Body of pancreas (tissue), 4 donors: ENCODE measurements around the gene SEMA3G. TPM values are rescaled to one million over a fixed set of nuclear protein-coding genes. Genes with fewer than 3 reads are reported as not detected.

Source experiments
- ATAC-seq: fragments of 150-250 bp; one replicate; pipeline ENCODE4 v1.9.1; 2016
- DNase-seq, 4 donors: peaks; one replicate each; pipeline ENCODE4 v3.0.0-alpha.2; 2019
- H3K27ac ChIP-seq, 4 donors: fragments of 200-600 bp; sonication (generic); 1 replicate in 3 of 4; 2 replicates in 1 of 4; pipeline versions ENCODE4 v1.5.1 to v1.6.1; 2016 to 2019; ENCODE audit warnings: mild to moderate bottlenecking in 1 of 4, mixed read lengths in 1 of 4, moderate library complexity in 1 of 4
- H3K27me3 ChIP-seq, 2 donors: fragments of 200-600 bp; sonication (generic); one replicate each; pipeline ENCODE4 v1.6.0; 2016; ENCODE audit warnings: mild to moderate bottlenecking in 1 of 2
- H3K36me3 ChIP-seq, 2 donors: fragments of 200-600 bp; sonication (generic); replicated peaks in 1 of 2; 2 replicates each; pipeline ENCODE4 v1.5.1; 2016; ENCODE audit warnings: low read depth in 2 of 2; ENCODE audit not compliant: insufficient read depth in 1 of 2
- H3K4me1 ChIP-seq: fragments of 200-600 bp; sonication (generic); one replicate; pipeline ENCODE4 v1.6.0; 2016
- H3K4me3 ChIP-seq, 2 donors: fragments of 200-600 bp; sonication (generic); 1 replicate in 1 of 2; 2 replicates in 1 of 2; pipeline ENCODE4 v1.5.1; 2016 to 2019
- H3K9me3 ChIP-seq, 3 donors: fragments of 200-600 bp; sonication (generic); 1 replicate in 2 of 3; 2 replicates in 1 of 3; pipeline ENCODE4 v1.5.1; 2016
- POLR2A ChIP-seq, 3 donors: fragments of 450-650 bp; IDR thresholded peaks; one replicate each; pipeline ENCODE4 v1.6.1; 2016; ENCODE audit warnings: antibody characterized with exemption in 3 of 3, mild to moderate bottlenecking in 2 of 3
- WGBS, 2 donors: methylation state at CpG; one replicate each; pipeline ENCODE4 v1.1.5; 2017; 5-methylcytosine and 5-hydroxymethylcytosine counted together
- intact Hi-C: fragments of 100-400 bp; cut with DNase I; formaldehyde crosslinking; loops from one replicate; pipeline ENCODE4 v1.15.1; 2023
- total RNA-seq, 2 donors: library from RNA; depleted of rRNA; stranded (reverse); fragments of >200 nt; gene quantifications; one replicate each; pipeline ENCODE4 v1.1.0, GENCODE V29; 2016
- TF ChIP-seq, protein P1 (sequence below), 7 experiments: fragments of 450-650 bp in 4 of 7; fragments of 200-600 bp in 3 of 7; sonication (generic) in 3 of 7; IDR thresholded peaks; one replicate each; pipeline ENCODE4 v1.5.1; 2016 to 2019; ENCODE audit warnings: antibody characterized with exemption in 7 of 7

The SEMA3G gene
- total RNA-seq, 2 donors from 2014 or later: 3.9 to 13.2 TPM

DNA sequence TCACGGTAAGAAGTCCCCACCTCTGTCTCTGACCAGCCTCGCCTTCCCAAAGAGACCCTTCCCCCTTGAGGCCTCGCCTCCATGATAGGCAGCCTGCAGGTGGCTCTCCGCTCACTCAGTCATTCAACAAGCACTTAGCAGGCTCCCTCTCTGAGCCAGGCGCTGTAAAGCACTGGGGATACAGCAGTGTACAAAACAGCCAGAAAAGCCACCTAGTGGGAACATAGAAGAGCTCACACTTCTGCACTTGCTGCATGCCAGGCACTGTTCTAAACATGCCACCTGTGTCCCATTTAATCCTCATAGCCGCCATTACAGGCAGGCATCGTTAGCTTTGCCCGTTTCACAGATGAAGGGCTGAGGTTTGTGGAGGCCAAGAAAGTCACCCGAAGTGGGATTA lies 56.0 kb downstream of the SEMA3G start:
- 73 to 92% methylated on average over 2 to 9 of the region's 9 CpGs for WGBS, 2 donors
- intact Hi-C loops: no loop called here
- H3K36me3 ChIP-seq: peaks cover 0 to 3% of the 10 kb centered on the region in 2 donors

DNA sequence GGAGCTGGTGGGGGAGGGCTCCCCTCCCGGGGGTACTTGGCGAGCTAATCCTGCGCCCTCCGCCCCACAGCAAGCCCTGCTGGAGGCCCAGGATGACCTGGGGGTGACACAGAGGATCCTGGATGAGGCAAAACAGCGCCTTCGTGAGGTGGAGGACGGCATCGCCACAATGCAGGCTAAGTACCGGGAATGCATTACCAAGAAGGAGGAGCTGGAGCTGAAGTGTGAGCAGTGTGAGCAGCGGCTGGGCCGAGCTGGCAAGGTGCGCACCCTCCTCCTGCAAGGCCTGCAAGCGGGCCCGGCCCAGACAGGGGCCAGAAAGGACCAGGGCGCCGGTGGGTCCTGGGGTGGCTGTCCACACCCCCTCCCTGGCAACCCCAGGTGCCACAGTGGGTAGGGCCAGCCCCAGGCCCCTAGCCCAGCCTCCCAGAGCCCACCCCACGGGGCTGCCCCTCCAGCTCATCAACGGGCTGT lies 56.5 kb downstream of the SEMA3G start:
- Histone ChIP-seq H3K4me1 (no peaks in the 10 kb centered on the region), H3K27me3 (no peaks in the 10 kb centered on the region), H3K4me3 (no peak overlapping the region), H3K27ac (no peak overlapping the region), H3K36me3 (peaks cover 0 to 2% of the 10 kb centered on the region in 2 donors), H3K9me3 (no peaks in the 10 kb centered on the region)
- no peak for DNase-seq
- TF ChIP-seq POLR2A (IDR thresholded peaks at IDR 0.05): no peak
- TF ChIP-seq, protein P1, sequence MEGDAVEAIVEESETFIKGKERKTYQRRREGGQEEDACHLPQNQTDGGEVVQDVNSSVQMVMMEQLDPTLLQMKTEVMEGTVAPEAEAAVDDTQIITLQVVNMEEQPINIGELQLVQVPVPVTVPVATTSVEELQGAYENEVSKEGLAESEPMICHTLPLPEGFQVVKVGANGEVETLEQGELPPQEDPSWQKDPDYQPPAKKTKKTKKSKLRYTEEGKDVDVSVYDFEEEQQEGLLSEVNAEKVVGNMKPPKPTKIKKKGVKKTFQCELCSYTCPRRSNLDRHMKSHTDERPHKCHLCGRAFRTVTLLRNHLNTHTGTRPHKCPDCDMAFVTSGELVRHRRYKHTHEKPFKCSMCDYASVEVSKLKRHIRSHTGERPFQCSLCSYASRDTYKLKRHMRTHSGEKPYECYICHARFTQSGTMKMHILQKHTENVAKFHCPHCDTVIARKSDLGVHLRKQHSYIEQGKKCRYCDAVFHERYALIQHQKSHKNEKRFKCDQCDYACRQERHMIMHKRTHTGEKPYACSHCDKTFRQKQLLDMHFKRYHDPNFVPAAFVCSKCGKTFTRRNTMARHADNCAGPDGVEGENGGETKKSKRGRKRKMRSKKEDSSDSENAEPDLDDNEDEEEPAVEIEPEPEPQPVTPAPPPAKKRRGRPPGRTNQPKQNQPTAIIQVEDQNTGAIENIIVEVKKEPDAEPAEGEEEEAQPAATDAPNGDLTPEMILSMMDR (IDR thresholded peaks at IDR 0.05): no peak
- ATAC-seq: no peak
- 86 to 91% methylated on average over 13 to 17 of the region's 18 CpGs for WGBS, 2 donors
- intact Hi-C loops: no loop called here

More for the DNA sequence above, 56.0 kb downstream of the SEMA3G start:
- DNase-seq: no peak
- no peak overlapping the region for H3K4me3 ChIP-seq
- H3K27ac ChIP-seq: no peak overlapping the region
- ATAC-seq: no peak
- TF ChIP-seq, protein P1 (IDR thresholded peaks at IDR 0.05): no peak
- no peak for TF ChIP-seq POLR2A (IDR thresholded peaks at IDR 0.05)
- H3K4me1 ChIP-seq: no peaks in the 10 kb centered on the region
- H3K9me3 ChIP-seq: no peaks in the 10 kb centered on the region
- H3K27me3 ChIP-seq: no peaks in the 10 kb centered on the region

DNA sequence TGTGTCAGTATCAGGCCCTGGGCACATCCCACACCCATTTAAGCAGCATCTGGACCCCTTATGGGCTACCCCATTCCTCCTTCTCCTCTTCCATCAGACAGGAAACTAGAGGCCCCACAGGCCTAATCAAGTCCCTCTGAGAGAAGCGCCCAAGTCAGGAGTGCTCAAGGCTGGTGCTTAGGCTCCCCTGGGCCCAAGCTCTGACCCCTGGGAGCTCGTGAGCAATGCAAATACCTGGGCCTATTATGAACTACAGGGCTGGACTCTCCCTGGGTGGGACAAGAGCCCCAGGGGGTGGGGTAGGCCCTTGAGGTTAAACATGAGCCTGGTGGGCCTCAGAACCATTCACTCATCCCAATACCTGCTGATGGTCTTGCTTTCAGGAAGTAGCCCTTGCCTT lies 57.4 kb downstream of the SEMA3G start:
- Histone ChIP-seq H3K36me3 (no peaks in the 10 kb centered on the region), H3K27ac (no peak overlapping the region), H3K4me1 (no peaks in the 10 kb centered on the region), H3K4me3 (no peak overlapping the region), H3K27me3 (no peaks in the 10 kb centered on the region), H3K9me3 (no peaks in the 10 kb centered on the region)
- TF ChIP-seq POLR2A (IDR thresholded peaks at IDR 0.05): no peak
- TF ChIP-seq, protein P1 (IDR thresholded peaks at IDR 0.05): no peak
- intact Hi-C loops: no loop called here
- ATAC-seq: no peak
- no peak for DNase-seq
- WGBS, 2 donors: 95% methylated on average over 2 of the region's 2 CpGs; no CpG with 5 or more reads in 1 of the 2 donors

DNA sequence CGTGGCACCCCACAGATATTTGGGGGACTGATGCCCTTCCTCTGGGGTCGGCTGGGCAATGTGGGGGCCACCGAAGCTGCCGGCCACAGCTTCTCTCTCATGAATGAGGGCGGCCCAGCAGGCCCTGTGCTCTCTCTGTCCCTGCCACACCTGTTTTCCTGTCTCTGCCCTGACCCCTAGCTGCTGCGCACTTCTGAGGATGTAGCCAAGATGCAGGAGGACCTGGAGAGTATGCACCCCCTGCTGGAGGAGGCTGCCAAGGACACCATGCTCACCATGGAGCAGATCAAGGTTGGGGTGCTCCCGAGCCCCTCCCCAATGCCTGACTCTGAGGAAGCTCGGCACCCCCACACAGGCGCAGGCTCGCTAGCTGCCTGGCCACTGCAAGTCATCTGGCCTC lies 59.7 kb downstream of the SEMA3G start:
- WGBS, 2 donors: 69% methylated on average over 10 of the region's 10 CpGs; no CpG with 5 or more reads in 1 of the 2 donors
- no peak overlapping the region for H3K27ac ChIP-seq
- no peak overlapping the region for H3K4me3 ChIP-seq
- no peak for DNase-seq
- ATAC-seq: no peak
- H3K9me3 ChIP-seq: no peaks in the 10 kb centered on the region
- intact Hi-C loops: no loop called here
- no peaks in the 10 kb centered on the region for H3K27me3 ChIP-seq
- TF ChIP-seq, protein P1 (IDR thresholded peaks at IDR 0.05): peak in 2 of 7 experiments; percentile 14 to 24
- TF ChIP-seq POLR2A (IDR thresholded peaks at IDR 0.05): no peak
- no peaks in the 10 kb centered on the region for H3K36me3 ChIP-seq
- H3K4me1 ChIP-seq: no peaks in the 10 kb centered on the region

DNA sequence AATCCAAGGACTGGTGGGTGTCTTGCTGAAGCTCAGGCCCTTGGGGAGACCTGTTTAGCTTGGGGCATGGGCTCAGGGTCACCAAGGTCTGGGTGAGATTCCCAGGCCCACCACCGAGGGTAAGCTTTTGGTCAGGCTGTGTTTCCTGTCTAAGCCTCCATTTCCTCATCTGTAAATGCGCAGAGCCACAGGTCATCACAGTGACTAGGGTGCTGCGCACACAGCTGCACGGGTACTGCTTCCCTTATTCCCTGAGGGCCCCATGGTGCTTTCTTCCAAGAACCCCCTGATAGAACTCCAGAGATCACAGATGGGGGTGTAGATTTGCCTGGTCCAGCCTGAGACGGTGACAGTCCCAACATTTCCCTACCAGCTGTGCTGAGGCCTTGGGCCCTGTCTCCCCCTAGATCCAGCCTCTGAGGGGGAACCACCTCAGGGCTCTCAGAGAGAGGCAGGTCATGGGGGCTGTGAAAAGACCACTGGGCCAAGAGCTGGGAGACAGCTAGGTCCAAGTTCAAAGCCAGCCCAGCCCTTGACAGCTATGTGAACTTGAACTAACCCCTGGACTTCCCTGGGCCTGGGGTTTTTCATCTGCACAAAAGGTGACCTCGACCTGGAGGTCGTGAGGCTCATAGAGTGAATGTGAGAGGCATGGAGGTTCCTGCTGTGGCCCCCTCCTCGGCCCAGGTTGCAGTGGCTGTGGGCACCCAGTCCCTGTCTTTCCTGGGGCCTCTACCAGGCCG lies 60.7 kb downstream of the SEMA3G start:
- DNase-seq: no peak
- Histone ChIP-seq H3K27me3 (no peaks in the 10 kb centered on the region), H3K27ac (no peak overlapping the region), H3K4me3 (no peak overlapping the region), H3K36me3 (no peaks in the 10 kb centered on the region), H3K9me3 (no peaks in the 10 kb centered on the region), H3K4me1 (no peaks in the 10 kb centered on the region)
- intact Hi-C loops: no loop called here
- TF ChIP-seq, protein P1 (IDR thresholded peaks at IDR 0.05): no peak
- TF ChIP-seq POLR2A (IDR thresholded peaks at IDR 0.05): no peak
- 67 to 79% methylated on average over 4 to 9 of the region's 9 CpGs for WGBS, 2 donors
- no peak for ATAC-seq
